HG02798 (cell line): ENCODE measurements around the gene SNED1.

Experiments used
- ATAC-seq: cut with Tn5 transposase; IDR thresholded peaks from one replicate; pipeline ENCODE4 v1.9.1; 2021; ENCODE audit warnings: mild to moderate bottlenecking; ENCODE audit not compliant: unreplicated experiment, poor library complexity

The SNED1 gene

GRCh38 chr2:241003369-241003768, 5.0 kb downstream of the SNED1 start:
- no peak for ATAC-seq

- no peak for ATAC-seq
Measured at GRCh38 chr2:241003830-241004564, 5.6 kb downstream of the SNED1 start.

- ATAC-seq: no peak
Measured at GRCh38 chr2:241005569-241005968, 7.2 kb downstream of the SNED1 start.

GRCh38 chr2:241006412-241006811, 8.0 kb downstream of the SNED1 start:
- ATAC-seq: no peak

- ATAC-seq: no peak
Measured at GRCh38 chr2:241007111-241007510, 8.7 kb downstream of the SNED1 start.

GRCh38 chr2:241007880-241008710, 9.7 kb downstream of the SNED1 start:
- ATAC-seq: no peak

- ATAC-seq: no peak
Measured at GRCh38 chr2:241008711-241009121, 10.3 kb downstream of the SNED1 start.

GRCh38 chr2:241009191-241009590, 10.8 kb downstream of the SNED1 start:
- ATAC-seq: no peak

- no peak for ATAC-seq
Measured at GRCh38 chr2:241009601-241010530, 11.4 kb downstream of the SNED1 start.

- no peak for ATAC-seq
Measured at GRCh38 chr2:241010531-241011295, 12.3 kb downstream of the SNED1 start.

- ATAC-seq: no peak
Measured at GRCh38 chr2:241011296-241011600, 12.8 kb downstream of the SNED1 start.

- no peak for ATAC-seq
Measured at GRCh38 chr2:241011751-241012510, 13.5 kb downstream of the SNED1 start.

GRCh38 chr2:241014224-241014623, 15.8 kb downstream of the SNED1 start:
- no peak for ATAC-seq

- ATAC-seq: no peak
Measured at GRCh38 chr2:241014764-241015163, 16.3 kb downstream of the SNED1 start.

- ATAC-seq: no peak
Measured at GRCh38 chr2:241015439-241015838, 17.0 kb downstream of the SNED1 start.

GRCh38 chr2:241017228-241017940, 19.0 kb downstream of the SNED1 start:
- ATAC-seq: no peak

GRCh38 chr2:241018051-241018891, 19.9 kb downstream of the SNED1 start:
- ATAC-seq: no peak
